ENCODE results near the gene PF4V1.

DNA sequence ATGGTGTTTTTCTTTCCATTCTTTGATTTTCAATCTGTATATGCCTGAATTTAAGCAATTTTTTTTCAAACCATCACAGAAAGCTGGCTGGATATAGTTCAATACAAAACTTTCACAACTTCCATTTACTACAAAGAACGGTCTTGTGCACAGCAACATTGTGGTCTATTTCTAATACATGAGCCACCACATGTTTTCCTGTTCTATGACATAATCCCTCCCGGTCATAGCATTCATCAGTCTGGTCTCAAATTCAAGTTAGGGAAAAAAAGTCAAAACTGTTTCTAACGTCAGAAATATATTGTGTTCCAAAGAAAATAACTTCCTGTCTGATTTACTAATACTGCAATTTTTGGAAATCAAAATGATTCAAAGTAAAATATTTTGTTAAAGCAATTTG is 24.1 kb upstream of the PF4V1 start:
- no peak for TF ChIP-seq POLR2A (IDR thresholded peaks at IDR 0.05)
- no peak for TF ChIP-seq CTCF (IDR thresholded peaks at IDR 0.05)

Data from right lobe of liver (tissue), 4 donors.